GM18868 (cell line): ENCODE data around the gene NAPB.
A peak's percentile ranks its signal among the peaks of the same experiment; 100 is the strongest.
"Not testable (repeated sequence)": the region's sequence is repeated elsewhere in the genome, so short reads cannot be mapped to it uniquely, and the experiment has no call there.

Experiments used
- ATAC-seq: cut with Tn5 transposase; IDR thresholded peaks from one replicate; pipeline ENCODE4 v1.9.1; 2021; ENCODE audit warnings: mild to moderate bottlenecking, moderate library complexity; ENCODE audit not compliant: unreplicated experiment

NAPB gene

DNA sequence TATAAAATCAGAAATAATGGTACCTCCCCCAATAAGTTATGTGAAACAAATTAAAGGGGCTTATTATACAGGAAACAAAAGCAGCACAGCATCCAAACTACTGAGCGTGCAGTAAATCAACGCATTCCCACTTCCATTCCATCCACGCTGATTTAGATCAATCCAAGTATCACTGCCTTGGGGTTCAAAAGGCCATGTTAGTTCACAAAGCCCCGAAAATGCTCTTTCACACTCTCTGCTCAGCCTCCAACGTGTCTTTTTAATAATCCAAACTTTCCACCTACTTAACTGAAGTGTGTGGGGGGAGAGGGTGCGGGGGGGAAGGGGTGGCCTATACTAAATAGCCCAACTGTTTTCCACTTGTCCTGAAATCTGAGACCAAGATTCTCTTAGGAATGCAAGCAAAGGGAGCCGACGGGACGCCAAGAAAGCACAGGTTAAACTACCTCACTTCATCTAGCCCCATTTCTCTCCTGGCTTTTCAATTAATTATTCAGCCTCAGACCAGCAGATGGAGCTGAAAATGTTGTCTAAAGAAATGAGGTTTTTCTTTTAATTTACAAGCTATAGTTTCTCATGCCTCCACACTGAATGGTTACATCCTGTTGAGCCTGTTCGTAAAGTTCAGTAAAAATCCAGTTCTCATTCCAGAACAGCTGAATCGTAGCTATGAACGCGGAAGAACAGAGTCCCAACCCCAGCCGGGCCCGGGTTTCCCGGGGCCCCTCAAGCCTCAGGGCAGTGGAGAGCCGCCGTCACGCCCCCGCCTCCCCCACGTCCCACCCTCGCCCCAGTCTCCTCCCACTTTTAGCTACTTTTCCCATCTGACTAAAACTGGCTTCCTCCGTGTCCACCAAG, 71.7 kb downstream of the NAPB start:
- ATAC-seq = peak; percentile 51

GRCh38 chr20:23348510-23348909, 72.8 kb downstream of the NAPB start:
- ATAC-seq = not testable (repeated sequence)

GRCh38 chr20:23347791-23348190, 73.5 kb downstream of the NAPB start:
- ATAC-seq = no peak

- ATAC-seq = no peak
These were observed 75.3 kb downstream of the NAPB start for GRCh38 chr20:23346002-23346401.

DNA sequence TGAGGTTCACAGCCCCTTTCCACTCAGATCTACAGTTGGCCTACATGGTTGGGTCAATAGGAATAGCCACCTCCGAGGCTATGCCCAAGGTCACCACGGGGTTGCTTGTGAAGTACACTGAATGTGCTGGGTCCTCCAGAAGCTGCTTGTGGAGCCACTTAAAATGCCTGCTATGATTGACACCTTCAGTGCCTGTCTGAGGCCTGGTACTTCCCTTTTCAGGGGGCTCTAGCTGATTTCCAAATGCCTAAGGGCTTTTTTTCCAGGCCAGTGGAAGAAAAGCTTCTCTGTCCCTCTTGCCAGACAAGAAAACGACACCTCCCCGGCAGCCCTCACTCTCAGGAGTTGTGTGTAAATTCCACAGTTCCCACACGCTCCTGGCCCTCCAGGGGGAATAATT, 77.0 kb downstream of the NAPB start:
- no peak for ATAC-seq

GRCh38 chr20:23343590-23343989, 77.7 kb downstream of the NAPB start:
- no peak for ATAC-seq

DNA sequence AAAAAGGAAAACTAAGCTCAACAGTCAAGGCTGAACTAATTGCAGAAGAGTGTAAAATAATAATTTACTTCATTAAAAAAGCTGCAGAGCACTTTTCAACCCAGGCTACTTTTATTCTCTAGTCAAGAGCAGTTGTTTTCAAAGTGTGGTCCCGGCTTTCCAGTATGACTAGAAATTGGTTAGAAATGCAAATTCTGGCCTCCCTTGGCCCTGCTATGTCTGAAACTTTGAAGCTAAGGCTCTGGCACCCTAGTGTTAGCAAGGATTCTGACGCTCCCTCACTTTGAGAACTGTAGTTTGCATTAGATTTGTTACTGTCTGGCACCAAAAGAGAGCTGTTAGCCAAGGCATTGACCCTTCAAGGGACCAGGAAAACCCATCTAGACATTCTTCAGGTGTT, 80.2 kb downstream of the NAPB start:
- ATAC-seq = no peak

DNA sequence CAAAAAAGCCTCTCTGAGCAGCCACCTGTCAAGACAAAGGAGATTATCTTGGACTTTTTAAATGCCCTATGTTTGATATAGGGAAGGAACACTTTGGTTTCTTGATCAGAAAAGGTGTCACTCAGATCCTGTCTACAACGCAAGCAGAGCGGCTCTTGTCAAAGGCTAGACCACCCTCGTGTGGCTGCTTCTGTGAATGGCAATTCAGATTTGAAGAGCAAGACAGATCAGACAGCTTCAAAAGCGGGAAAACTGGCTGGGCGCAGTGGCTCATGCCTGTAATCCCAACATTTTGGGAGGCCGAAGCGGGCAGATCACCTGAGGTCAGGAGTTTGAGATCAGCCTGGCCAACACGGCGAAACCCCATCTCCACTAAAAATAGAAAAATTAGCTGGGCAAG, 80.8 kb downstream of the NAPB start:
- ATAC-seq = peak; percentile 77

DNA sequence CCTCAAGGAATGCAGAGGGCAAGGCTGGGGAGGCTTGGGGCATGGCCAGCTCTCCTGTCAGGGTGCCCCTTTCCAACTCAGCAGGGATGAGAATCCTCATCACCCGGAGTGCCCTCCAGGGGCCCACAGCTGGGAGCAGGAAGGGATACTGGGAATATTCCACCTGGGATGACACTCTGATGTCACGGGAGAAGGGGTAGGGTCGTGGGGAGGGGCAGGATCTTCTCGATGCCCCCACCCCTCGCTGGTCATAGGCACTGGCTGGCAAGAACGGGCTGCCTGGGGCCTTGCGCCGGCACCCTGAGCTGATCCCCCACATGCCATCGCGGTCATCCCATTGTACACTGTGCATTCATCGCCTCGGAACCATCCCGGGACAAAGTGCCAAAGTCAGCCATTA, 81.3 kb downstream of the NAPB start:
- ATAC-seq = no peak

GRCh38 chr20:23337312-23337711, 84.0 kb downstream of the NAPB start:
- no peak for ATAC-seq

- ATAC-seq = no peak
These were observed 84.8 kb downstream of the NAPB start for GRCh38 chr20:23336476-23336875.

DNA sequence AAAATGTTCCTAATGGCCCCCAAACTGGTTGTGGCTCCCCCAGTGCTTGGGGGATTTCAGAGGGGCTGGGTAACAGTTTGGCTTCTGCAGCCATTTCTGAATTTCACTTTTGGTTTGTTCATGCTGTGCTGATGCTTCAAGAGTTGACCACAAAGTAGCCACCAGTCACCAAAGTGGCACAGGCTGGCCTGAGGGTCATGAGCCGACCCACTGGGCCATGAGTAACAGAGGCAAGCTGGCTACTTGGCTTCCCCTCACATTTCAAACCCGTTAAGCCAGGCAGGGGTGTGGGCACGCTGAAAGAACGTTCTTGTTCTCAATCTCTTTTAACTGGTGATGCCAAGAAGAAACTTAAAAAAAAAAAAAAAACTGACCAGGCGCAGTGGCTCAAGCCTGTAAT, 85.8 kb downstream of the NAPB start:
- no peak for ATAC-seq

- ATAC-seq = no peak
These were observed 87.2 kb downstream of the NAPB start for GRCh38 chr20:23334111-23334510.

- ATAC-seq = no peak
These were observed 88.8 kb downstream of the NAPB start for GRCh38 chr20:23332467-23332866.

GRCh38 chr20:23331450-23332350, 89.6 kb downstream of the NAPB start:
- peak; percentile 59 for ATAC-seq

GRCh38 chr20:23327617-23328333, 93.5 kb downstream of the NAPB start:
- no peak for ATAC-seq

GRCh38 chr20:23326774-23327173, 94.5 kb downstream of the NAPB start:
- ATAC-seq = no peak

DNA sequence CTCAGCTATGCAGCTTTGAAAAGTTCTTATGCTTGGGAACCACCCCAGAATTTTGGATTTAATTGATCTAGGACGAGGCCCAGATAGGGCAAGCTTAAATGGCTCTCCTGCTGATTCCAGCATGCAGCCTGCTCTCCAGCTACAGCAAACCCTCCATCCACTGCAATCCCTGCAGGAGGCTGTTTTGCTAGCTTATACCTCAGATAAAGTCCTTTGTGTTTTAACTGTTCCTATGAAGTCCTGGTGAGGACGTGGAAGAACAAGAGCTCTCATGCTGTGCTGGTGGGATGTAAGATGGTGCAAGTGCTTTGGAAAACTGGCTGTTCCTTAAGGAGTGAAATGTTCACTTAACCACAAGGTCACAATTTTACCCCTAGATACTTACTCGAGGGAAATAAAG, 96.2 kb downstream of the NAPB start:
- no peak for ATAC-seq
